IMR-90 (cell line): ENCODE measurements around the gene DNMT1.

Source experiments
- CTCF ChIP-seq: conservative IDR thresholded peaks from 2 replicates; pipeline ENCODE4 v1.5.1; 2012; ENCODE audit warnings: mild to moderate bottlenecking, low read depth, low read length, improper control_type of control experiment
- FOS ChIP-seq: fragments of 150-350 bp; IDR thresholded peaks from 2 replicates; pipeline ENCODE4 v1.6.1; 2016; ENCODE audit warnings: low read depth, low read length
- MAZ ChIP-seq: IDR thresholded peaks from 2 replicates; pipeline ENCODE4 v1.6.1; 2012; ENCODE audit warnings: low read depth, mild to moderate bottlenecking, low read length, improper control_type of control experiment, moderate library complexity, borderline replicate concordance
- MXI1 ChIP-seq: IDR thresholded peaks from 2 replicates; pipeline ENCODE4 v1.6.1; 2012; ENCODE audit warnings: low read depth, mild to moderate bottlenecking, low read length, moderate library complexity, borderline replicate concordance
- NFE2L2 ChIP-seq: fragments of 150-350 bp; IDR thresholded peaks from 2 replicates; pipeline ENCODE4 v1.6.1; 2016; ENCODE audit warnings: low read depth, mild to moderate bottlenecking, low read length
- POLR2A ChIP-seq: IDR thresholded peaks from 2 replicates; pipeline ENCODE4 v1.6.1; 2012; ENCODE audit warnings: mild to moderate bottlenecking, low read depth, low read length
- RAD21 ChIP-seq: IDR thresholded peaks from 2 replicates; pipeline ENCODE4 v1.6.1; 2012; ENCODE audit warnings: low read length, improper control_type of control experiment
- RCOR1 ChIP-seq: IDR thresholded peaks from 2 replicates; pipeline ENCODE4 v1.6.1; 2012; ENCODE audit warnings: mild to moderate bottlenecking, low read length, improper control_type of control experiment; ENCODE audit not compliant: insufficient replicate concordance
- RFX5 ChIP-seq: IDR thresholded peaks from 2 replicates; pipeline ENCODE4 v1.8.0; 2012; ENCODE audit warnings: low read depth, mild to moderate bottlenecking, low read length, moderate library complexity
- USF2 ChIP-seq: fragments of 150-350 bp; IDR thresholded peaks from 2 replicates; pipeline ENCODE4 v1.6.1; 2017; ENCODE audit warnings: mild to moderate bottlenecking, antibody characterized with exemption, low read length, low read depth

- TF ChIP-seq CTCF (no peak), NFE2L2 (no peak), RCOR1 (no peak), FOS (no peak), POLR2A (no peak), RAD21 (no peak), RFX5 (no peak), USF2 (no peak), MAZ (no peak), MXI1 (no peak)
Measured at GRCh38 chr19:10159610-10160009, 35.1 kb downstream of the DNMT1 start.
